ENCODE data around the gene CYP20A1.
"Not testable (repeated sequence)": the region's sequence is repeated elsewhere in the genome, so short reads cannot be mapped to it uniquely, and the experiment has no call there.

Gene CYP20A1

GRCh38 chr2:203282101-203282500, 43.3 kb downstream of the CYP20A1 start:
- no peak for DNase-seq

DNA sequence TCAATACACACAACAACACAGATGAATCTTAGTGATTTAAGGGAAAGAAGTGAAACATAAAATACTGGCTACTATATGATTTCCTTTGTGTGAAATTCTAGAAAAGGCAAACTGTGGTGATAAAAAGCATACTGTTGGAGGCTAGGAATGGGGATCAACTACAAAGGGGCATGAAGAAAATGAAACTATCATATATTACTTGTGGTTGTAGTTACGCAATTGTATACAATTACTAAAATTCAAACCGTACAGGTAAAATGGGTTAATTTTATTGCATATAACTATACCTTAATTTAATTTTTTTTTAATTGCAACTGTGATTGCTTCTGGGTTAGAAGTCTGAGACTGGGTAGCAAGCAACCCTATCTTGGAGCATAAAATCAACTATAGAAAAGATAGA, 47.7 kb downstream of the CYP20A1 start:
- DNase-seq = no peak

GRCh38 chr2:203301667-203302066, 62.8 kb downstream of the CYP20A1 start:
- DNase-seq = no peak

DNA sequence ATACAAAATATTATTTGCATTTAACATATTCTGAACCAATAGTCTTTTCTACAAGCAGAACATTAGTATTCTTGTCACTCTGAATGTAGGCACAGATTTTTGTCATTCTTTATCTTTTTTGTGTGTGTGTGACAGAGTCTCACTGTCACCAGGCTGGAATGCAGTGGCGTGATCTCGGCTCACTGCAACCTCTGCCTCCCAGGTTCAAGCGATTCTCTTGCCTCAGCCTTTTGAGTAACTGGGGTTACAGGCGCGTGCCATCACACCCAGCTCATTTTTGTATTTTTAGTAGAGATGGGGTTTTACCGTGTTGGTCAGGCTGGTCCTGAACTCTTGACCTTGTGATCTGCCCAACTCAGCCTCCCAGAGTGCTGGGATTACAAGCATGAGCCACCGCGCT, 63.8 kb downstream of the CYP20A1 start:
- not testable (repeated sequence) for DNase-seq

DNA sequence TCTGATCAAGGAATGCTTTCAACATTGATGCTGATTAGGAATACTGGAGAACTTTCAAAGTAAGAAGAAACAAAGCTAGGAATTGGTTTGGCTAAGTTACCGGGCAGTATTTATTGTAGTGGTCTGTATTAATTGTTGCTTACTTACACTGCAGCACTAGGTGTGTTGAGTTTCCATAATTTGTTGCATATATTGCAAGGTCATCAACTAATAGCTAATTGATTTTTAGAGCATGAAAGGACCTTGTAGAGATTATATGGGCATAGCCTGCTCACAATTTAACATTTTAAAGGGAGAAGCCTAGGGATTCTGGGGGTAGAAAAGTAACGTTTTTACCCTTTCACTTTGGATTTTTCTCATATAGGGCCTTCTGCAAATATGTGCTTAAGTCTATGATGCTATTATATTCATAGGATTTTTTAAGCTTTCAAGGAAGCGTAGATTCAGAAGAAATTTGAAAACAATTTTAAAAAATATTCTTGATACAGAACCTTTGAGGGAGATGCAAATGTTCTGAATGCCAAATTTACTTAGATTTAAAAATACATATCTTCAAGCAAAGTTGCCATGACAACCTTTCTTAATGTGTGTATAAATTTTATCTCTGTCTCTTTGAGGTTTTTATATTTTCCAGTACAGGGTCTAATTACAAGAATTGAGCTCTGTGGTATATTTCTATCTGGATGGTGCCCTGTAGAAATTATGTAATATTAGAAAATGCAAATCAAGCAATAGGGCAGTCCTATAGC, 72.0 kb downstream of the CYP20A1 start:
- DNase-seq = no peak

- DNase-seq = no peak
Observed at GRCh38 chr2:203326356-203326755, 87.5 kb downstream of the CYP20A1 start.

DNA sequence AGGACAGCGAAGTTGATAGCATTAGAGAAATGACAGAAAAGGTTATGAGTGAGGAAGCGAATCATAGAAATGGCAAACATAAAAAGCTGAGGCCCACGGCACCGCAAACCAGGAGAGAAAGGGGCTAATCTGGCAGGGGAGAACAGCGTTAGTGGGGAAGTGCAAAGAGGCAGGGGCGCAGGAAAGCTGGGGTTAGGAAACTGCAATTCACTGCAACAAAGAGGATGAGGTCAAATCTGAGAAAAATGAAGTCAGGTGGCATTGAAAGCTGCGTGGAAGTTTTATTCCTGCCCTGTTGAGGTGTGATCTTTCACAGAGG, 88.7 kb downstream of the CYP20A1 start:
- DNase-seq = no peak

DNA sequence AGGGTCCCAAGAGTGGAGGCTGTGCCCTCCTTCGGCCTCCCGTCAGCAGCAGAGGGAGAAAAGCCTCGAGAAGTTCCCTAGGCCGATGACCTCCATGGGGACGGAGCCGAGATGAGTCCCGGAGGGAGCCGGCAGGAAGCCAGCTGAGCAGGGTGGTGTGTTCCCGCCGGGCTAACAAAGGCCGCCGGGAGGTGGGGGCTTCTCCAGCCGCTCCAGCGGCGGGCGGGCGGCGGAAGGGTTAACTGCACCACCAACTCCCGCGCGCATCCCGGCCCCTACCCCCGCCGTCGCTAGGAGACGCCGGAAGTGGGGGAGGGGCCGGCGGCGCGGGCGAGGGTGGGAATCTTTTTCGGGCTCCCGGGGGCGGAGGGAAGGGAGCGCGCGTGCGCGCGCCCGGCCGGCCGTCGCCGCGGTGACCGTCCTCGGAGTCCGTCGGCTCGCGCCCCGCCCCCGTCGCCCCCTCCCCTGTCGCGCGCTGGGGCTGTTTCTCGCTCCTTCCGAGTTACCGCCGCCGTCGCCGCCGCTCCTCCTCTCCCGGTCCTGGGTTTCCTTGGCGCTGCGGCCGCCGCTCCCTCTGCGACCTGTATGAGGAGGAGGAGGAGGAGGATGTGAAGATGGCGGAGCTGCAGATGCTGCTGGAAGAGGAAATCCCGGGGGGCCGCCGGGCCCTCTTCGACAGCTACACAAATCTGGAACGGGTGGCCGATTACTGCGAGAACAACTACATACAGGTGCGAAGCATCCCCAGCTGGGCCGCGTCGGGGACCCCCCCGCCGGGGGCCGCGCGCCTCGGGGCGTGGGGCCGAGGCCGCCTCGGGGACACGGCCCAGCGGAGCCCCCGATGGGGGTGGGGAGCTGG, 89.3 kb downstream of the CYP20A1 start, which contains the start of gene ABI2:
ABI2 (plus strand) TSS at position 494 of the 859 bp plus-strand sequence; CDS start at position 615, 121 bp downstream.
- peak; percentile 74 for DNase-seq

- peak; percentile 69 for DNase-seq
Observed at GRCh38 chr2:203328760-203329540, 90.1 kb downstream of the CYP20A1 start.

DNA sequence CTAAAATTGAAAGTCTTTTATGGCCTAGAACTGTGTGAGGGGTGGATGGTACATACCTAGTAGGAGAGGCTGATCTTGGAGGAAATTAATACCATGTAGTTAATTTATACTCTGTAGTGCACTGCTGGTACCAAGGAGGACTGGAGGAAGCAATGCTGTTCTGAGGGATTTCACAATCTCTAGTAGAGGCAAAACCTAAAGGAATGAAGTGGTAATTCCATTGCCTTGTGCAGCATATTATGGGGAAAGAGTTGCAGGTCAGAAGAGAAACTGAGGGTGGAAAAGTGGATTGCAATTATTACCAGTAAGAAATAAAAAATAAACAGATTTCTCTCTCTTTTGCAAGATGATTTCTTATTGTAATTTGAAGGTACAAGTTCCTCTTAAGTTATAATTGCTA, 91.6 kb downstream of the CYP20A1 start:
- DNase-seq = no peak

GRCh38 chr2:203338322-203338721, 99.5 kb downstream of the CYP20A1 start:
- DNase-seq = no peak

GRCh38 chr2:203340791-203341487, 102.1 kb downstream of the CYP20A1 start:
- DNase-seq = no peak

- DNase-seq = no peak
Observed at GRCh38 chr2:203341741-203342310, 103.0 kb downstream of the CYP20A1 start.

DNA sequence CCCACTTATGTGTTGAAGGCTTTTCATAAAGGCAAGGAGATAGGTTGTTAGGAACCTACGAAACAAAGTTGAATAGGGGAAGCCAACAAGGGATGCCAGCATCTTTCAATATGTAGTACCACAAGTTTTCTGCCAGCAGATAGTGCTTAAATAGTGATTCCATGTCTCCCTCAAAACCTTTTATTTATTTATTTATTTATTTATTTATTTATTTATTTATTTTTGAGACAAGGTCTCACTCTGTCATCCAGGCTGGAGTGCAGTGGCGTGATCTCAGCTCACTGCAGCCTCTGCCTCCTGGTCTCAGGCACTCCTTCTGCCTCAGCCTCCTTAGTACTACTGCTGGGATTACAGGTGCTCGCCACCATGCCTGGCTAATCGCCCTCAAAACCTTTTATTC, 103.6 kb downstream of the CYP20A1 start:
- DNase-seq = not testable (repeated sequence)

DNA sequence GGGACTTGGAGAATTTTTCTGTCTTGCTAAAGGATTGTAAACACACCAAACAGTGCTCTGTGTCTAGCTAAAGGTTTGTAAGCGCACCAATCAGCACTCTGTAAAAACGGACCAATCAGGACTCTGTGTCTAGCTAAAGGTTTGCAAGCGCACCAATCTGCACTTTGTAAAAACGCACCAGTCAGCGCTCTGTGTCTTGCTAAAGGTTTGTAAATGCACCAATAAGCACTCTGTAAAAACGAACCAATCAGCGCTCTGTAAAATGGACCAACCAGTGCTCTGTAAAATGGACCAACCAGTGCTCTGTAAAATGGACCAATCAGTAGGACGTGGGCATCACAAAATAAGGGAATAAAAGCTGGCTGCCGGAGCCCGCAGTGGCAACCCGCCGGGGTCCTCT, 105.8 kb downstream of the CYP20A1 start:
- DNase-seq = no peak

- DNase-seq = no peak
Observed at GRCh38 chr2:203346612-203347011, 107.8 kb downstream of the CYP20A1 start.

DNA sequence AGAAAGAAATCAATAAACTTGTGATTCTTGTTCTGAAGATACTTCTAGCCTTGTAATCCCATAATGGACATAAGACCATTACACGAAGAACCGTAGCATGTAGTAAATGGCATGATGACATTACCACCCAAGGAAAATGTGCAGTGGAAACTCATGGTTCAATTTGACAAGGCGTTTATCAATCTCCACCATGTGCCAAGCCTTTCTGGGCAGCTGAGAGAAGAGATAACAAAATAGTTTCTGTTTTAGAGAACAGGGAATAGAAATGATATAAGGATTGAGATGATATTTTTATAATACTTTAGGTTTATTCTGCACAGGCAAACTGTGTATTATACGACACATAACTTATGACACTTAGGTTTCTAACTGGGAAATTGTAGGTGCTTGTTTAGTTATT, 108.6 kb downstream of the CYP20A1 start:
- no peak for DNase-seq

DNA sequence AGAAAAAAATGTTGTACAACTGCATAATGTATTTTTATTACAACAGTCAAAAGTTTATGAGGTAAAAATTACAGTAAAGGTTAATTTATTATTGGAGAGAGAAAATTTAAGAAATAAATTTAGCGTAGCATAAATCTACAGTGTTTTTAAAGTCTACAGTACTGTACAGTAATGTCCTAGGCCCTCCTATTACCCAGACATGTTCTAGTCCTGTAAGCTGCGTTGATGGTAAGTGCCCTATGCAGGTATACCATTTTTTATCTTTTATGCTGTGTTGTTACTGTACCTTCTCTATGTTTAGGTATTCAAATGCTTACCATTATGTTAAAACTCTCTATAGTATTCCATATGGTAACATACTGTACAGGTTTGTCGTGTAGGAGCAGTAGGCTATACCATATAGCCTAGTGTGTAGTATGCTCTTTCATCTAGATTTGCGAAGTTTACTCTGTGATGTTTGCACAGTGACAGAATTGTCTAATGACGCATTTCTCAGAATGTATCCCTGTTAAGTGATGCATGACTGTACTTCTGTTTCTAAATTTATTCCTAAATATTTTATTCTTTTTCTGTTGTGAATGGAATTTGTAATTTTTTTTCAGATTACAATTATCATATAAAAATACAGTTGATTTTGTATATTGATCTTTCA, 113.9 kb downstream of the CYP20A1 start:
- no peak for DNase-seq

DNA sequence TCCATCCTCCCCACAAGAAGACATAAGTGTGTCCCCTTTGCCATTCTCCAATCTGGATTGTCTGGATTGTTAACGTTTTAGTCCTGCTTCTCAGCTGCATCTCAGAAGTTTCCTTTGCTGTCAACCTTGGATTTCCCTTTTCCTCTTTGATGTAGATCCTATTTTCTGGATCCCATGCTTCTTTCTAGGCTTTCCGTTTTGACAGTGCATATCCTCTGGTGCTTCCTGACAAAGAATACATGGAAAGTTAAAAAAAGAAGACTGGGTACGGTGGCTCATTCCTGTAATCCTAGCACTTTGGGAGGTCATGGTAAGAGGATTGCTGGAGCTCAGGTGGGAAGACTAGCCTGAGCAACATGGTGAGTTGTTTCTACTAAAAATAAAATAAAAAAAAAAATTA, 116.1 kb downstream of the CYP20A1 start:
- no peak for DNase-seq

Data from activated CD4-positive, CD25-positive, alpha-beta regulatory T cell treated with anti-CD3 and anti-CD28 coated beads, Interleukin-2, amount 50 U/mL, for 72 hours (primary cell).